B cell (primary cell): ENCODE measurements around the gene CEP295NL. TPM values are rescaled to one million over a fixed set of nuclear protein-coding genes. Genes with fewer than 3 reads are reported as not detected.
A peak's percentile ranks its signal among the peaks of the same experiment; 100 is the strongest.

Experiments used
- ATAC-seq: fragments of 200-7000 bp; cut with Tn5 transposase; one replicate; pipeline ENCODE4 v1.10.0; 2021; ENCODE audit warnings: low read depth, mild to moderate bottlenecking, moderate number of reproducible peaks, moderate library complexity
- CTCF ChIA-PET: fragments of 350-600 bp; sonication (Branson Sonifier 250); formaldehyde crosslinking; loops from one replicate; lab custom pipeline; 2021; ENCODE audit warnings: antibody characterized with exemption, inconsistent platforms; lab: Charles Lee
- POLR2A ChIA-PET: fragments of 350-600 bp; sonication (Branson Sonifier 250); formaldehyde crosslinking; loops from one replicate; lab custom pipeline; 2021; ENCODE audit warnings: antibody characterized with exemption; lab: Charles Lee
- DNase-seq: peaks from one replicate; pipeline ENCODE4 v3.0.0; 2013
- H2AFZ ChIP-seq: 2 replicates; pipeline ENCODE4 v1.6.1; 2012; ENCODE audit warnings: mild to moderate bottlenecking, low read depth, low read length; ENCODE audit not compliant: insufficient read depth, poor library complexity, severe bottlenecking
- H3K27ac ChIP-seq, 2 donors: 1 replicate in 1 of 2; 2 replicates in 1 of 2; pipeline ENCODE4 v1.5.1; 2012 to 2013; ENCODE audit warnings: low read length in 2 of 2, mild to moderate bottlenecking in 2 of 2, moderate library complexity in 1 of 2
- H3K27me3 ChIP-seq, 4 experiments: fragments of 200-600 bp in 1 of 4; sonication (generic) in 1 of 4; replicated peaks in 1 of 4; 1 replicate in 2 of 4; 2 replicates in 2 of 4; pipeline versions ENCODE4 v1.6.1 to v1.7.0; 2013 to 2016; ENCODE audit warnings: low read length in 3 of 4, mild to moderate bottlenecking in 2 of 4, mixed read lengths in 1 of 4, moderate library complexity in 1 of 4; ENCODE audit not compliant: insufficient read depth in 4 of 4, control insufficient read depth in 3 of 4; ENCODE audit errors: control extremely low read depth in 1 of 4
- H3K36me3 ChIP-seq, 2 experiments: replicated peaks in 1 of 2; 1 replicate in 1 of 2; 2 replicates in 1 of 2; pipeline versions ENCODE4 v1.6.1 to v1.7.1; 2013; ENCODE audit warnings: low read length in 1 of 2; ENCODE audit not compliant: insufficient read depth in 2 of 2, control insufficient read depth in 1 of 2; ENCODE audit errors: control extremely low read depth in 1 of 2, extremely low read depth in 1 of 2
- H3K4me1 ChIP-seq, 2 donors: fragments of 200-600 bp in 1 of 2; sonication (generic) in 1 of 2; 1 replicate in 1 of 2; 2 replicates in 1 of 2; pipeline versions ENCODE4 v1.5.1 to v1.6.1; 2013 to 2017; ENCODE audit warnings: low read length in 2 of 2; ENCODE audit not compliant: control insufficient read depth in 2 of 2, insufficient read depth in 2 of 2
- H3K4me2 ChIP-seq: replicated peaks from 2 replicates; pipeline ENCODE3; 2012; ENCODE audit warnings: mild to moderate bottlenecking, low read depth, low read length; ENCODE audit not compliant: poor library complexity, severe bottlenecking
- H3K4me3 ChIP-seq, 5 experiments: fragments of 200-600 bp in 1 of 5; sonication (generic) in 1 of 5; 1 replicate in 3 of 5; 2 replicates in 2 of 5; pipeline versions ENCODE4 v1.5.1 to v1.7.0; 2011 to 2016; ENCODE audit warnings: low read length in 4 of 5, mild to moderate bottlenecking in 4 of 5, low read depth in 2 of 5, control low read depth in 1 of 5, moderate library complexity in 1 of 5; ENCODE audit not compliant: insufficient read depth in 1 of 5; ENCODE audit errors: control extremely low read depth in 1 of 5, extremely low read depth in 1 of 5
- H3K79me2 ChIP-seq: fragments of 200-600 bp; sonication (generic); one replicate; pipeline ENCODE4 v1.6.0; 2016; ENCODE audit warnings: low read length; ENCODE audit not compliant: control insufficient read depth, insufficient read depth
- H3K9ac ChIP-seq: fragments of 200-600 bp; sonication (generic); 2 replicates; pipeline ENCODE4 v1.6.1; 2017; ENCODE audit warnings: mild to moderate bottlenecking, low read length, moderate library complexity
- H3K9me3 ChIP-seq, 3 donors: one replicate each; pipeline versions ENCODE4 v1.6.1 to v1.7.1; 2013; ENCODE audit warnings: low read length in 2 of 3; ENCODE audit not compliant: control insufficient read depth in 2 of 3, insufficient read depth in 1 of 3; ENCODE audit errors: control extremely low read depth in 1 of 3
- H4K20me1 ChIP-seq: 2 replicates; pipeline ENCODE4 v1.6.0; 2012; ENCODE audit warnings: mild to moderate bottlenecking, low read length; ENCODE audit not compliant: insufficient read depth, control insufficient read depth, poor library complexity, severe bottlenecking
- H3K27ac Mint-ChIP-seq: one replicate; pipeline ENCODE4 v1.8.0; 2021; ENCODE audit warnings: mixed read lengths
- H3K27me3 Mint-ChIP-seq: one replicate; pipeline ENCODE4 v1.8.0; 2021; ENCODE audit warnings: mixed read lengths
- H3K4me1 Mint-ChIP-seq: one replicate; pipeline ENCODE4 v1.8.0; 2021; ENCODE audit warnings: mixed read lengths
- H3K4me3 Mint-ChIP-seq: one replicate; pipeline ENCODE4 v1.8.0; 2021; ENCODE audit warnings: mixed read lengths
- H3K9me3 Mint-ChIP-seq: one replicate; pipeline ENCODE4 v1.8.0; 2022; ENCODE audit warnings: mixed read lengths; ENCODE audit not compliant: insufficient read depth
- EZH2 ChIP-seq: IDR thresholded peaks from 2 replicates; pipeline ENCODE4 v1.6.1; 2012; ENCODE audit warnings: borderline replicate concordance, low read depth, mild to moderate bottlenecking, moderate library complexity, low read length; ENCODE audit not compliant: insufficient read depth, poor library complexity, severe bottlenecking
- WGBS: methylation state at CpG from one replicate; pipeline ENCODE4 v1.1.5; 2013; ENCODE audit warnings: missing lambda C conversion rate; ENCODE audit not compliant: insufficient coverage; 5-methylcytosine and 5-hydroxymethylcytosine counted together
- intact Hi-C: fragments of 100-400 bp; cut with micrococcal nuclease; formaldehyde crosslinking; loops from one replicate; pipeline ENCODE4 v1.10.0; 2022
- polyA plus RNA-seq: library from polyadenylated mRNA; depleted of rRNA; stranded (reverse); fragments of >200 nt; gene quantifications from 2 replicates; pipeline ENCODE4 v1.2.3, GENCODE V29; 2012
- total RNA-seq, 2 donors: library from RNA; stranded (reverse); fragments of 120-200 nt in 1 of 2; gene quantifications; 1 replicate in 1 of 2; 2 replicates in 1 of 2; pipeline versions ENCODE4 v1.2.3 to v1.2.4, GENCODE V29; 2013 to 2022
- TF ChIP-seq, protein P1 (sequence below): fragments of 200-600 bp; IDR thresholded peaks from one replicate; pipeline ENCODE4 v1.8.0; 2022; ENCODE audit warnings: antibody characterized with exemption, mild to moderate bottlenecking

Gene CEP295NL
- total and polyA plus RNA-seq, 2 donors (not counting 1 experiment from before 2014, with no cell fraction given) = 0.09 to 1.3 TPM

- H3K4me3 Mint-ChIP-seq = no peak overlapping the region
- H4K20me1 ChIP-seq = no peaks in the 10 kb centered on the region
- no peak for ATAC-seq
- WGBS = 41% methylated on average over 13 of the region's 17 CpGs
- no peak for TF ChIP-seq EZH2
- TF ChIP-seq, protein P1, sequence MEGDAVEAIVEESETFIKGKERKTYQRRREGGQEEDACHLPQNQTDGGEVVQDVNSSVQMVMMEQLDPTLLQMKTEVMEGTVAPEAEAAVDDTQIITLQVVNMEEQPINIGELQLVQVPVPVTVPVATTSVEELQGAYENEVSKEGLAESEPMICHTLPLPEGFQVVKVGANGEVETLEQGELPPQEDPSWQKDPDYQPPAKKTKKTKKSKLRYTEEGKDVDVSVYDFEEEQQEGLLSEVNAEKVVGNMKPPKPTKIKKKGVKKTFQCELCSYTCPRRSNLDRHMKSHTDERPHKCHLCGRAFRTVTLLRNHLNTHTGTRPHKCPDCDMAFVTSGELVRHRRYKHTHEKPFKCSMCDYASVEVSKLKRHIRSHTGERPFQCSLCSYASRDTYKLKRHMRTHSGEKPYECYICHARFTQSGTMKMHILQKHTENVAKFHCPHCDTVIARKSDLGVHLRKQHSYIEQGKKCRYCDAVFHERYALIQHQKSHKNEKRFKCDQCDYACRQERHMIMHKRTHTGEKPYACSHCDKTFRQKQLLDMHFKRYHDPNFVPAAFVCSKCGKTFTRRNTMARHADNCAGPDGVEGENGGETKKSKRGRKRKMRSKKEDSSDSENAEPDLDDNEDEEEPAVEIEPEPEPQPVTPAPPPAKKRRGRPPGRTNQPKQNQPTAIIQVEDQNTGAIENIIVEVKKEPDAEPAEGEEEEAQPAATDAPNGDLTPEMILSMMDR = no peak
- POLR2A ChIA-PET = no interaction called here
- H3K4me3 ChIP-seq = peak overlapping the region in 1 of 5 experiments; percentile 4
- H3K4me2 ChIP-seq = peak overlapping the region; percentile 42
- intact Hi-C loops = no loop called here
- no peaks in the 10 kb centered on the region for H3K27me3 ChIP-seq
- no peak overlapping the region for H3K9ac ChIP-seq
- H2AFZ ChIP-seq = peak overlapping the region; percentile 38
- no peaks in the 10 kb centered on the region for H3K9me3 ChIP-seq
- H3K27ac Mint-ChIP-seq = peak overlapping the region; percentile 53
- peaks cover 10% of the 10 kb centered on the region for H3K4me1 Mint-ChIP-seq
- H3K27ac ChIP-seq = no peak overlapping the region
- H3K27me3 Mint-ChIP-seq = peaks cover 3% of the 10 kb centered on the region
- H3K79me2 ChIP-seq = peaks cover 11% of the 10 kb centered on the region
- no peaks in the 10 kb centered on the region for H3K36me3 ChIP-seq
- H3K4me1 ChIP-seq = peaks cover 10 to 11% of the 10 kb centered on the region in 2 donors
- CTCF ChIA-PET = interaction anchor here (0.6 to 1.6 kb wide), 2 partner anchors 50 to 58 kb away, joined by 3 to 4 read pairs; no protein-coding TSS in a partner anchor
- DNase-seq = peak; percentile 29
- H3K9me3 Mint-ChIP-seq = no peaks in the 10 kb centered on the region
These were observed 13.1 kb upstream of the CEP295NL start for GRCh38 chr17:78915872-78916632.

GRCh38 chr17:78913115-78913514 is 10.1 kb upstream of the CEP295NL start:
- H3K9me3 ChIP-seq = no peaks in the 10 kb centered on the region
- Mint-ChIP-seq H3K9me3 (no peaks in the 10 kb centered on the region), H3K4me1 (peaks cover 15% of the 10 kb centered on the region), H3K27me3 (peaks cover 11% of the 10 kb centered on the region), H3K27ac (no peak overlapping the region), H3K4me3 (no peak overlapping the region)
- no peak overlapping the region for H3K4me2 ChIP-seq
- no peaks in the 10 kb centered on the region for H3K27me3 ChIP-seq
- no peak overlapping the region for H3K4me3 ChIP-seq
- H3K27ac ChIP-seq = no peak overlapping the region
- no peaks in the 10 kb centered on the region for H4K20me1 ChIP-seq
- peaks cover 28% of the 10 kb centered on the region for H3K79me2 ChIP-seq
- DNase-seq (no peak), ATAC-seq (no peak)
- CTCF ChIA-PET = no interaction called here
- 95% methylated on average over 15 of the region's 15 CpGs for WGBS
- TF ChIP-seq, protein P1 = no peak
- no peak for TF ChIP-seq EZH2
- H3K4me1 ChIP-seq = peaks cover 10 to 11% of the 10 kb centered on the region in 2 donors
- no peak overlapping the region for H2AFZ ChIP-seq
- POLR2A ChIA-PET = no interaction called here
- H3K9ac ChIP-seq = no peak overlapping the region
- intact Hi-C loops = no loop called here
- no peaks in the 10 kb centered on the region for H3K36me3 ChIP-seq
